GF-D8 (cell line): ENCODE data around the gene TLCD3B.

Experiments used
- DNase-seq: peaks from one replicate; lab custom pipeline; 2025; lab: John Stamatoyannopoulos, UW

The TLCD3B gene

GRCh38 chr16:30004811-30005242, 26.2 kb downstream of the TLCD3B start:
- no peak for DNase-seq

- DNase-seq = no peak
Measured at GRCh38 chr16:30004424-30004776, 26.7 kb downstream of the TLCD3B start.

GRCh38 chr16:30003670-30004423, 27.2 kb downstream of the TLCD3B start:
- DNase-seq = no peak

GRCh38 chr16:30002614-30003346, 28.3 kb downstream of the TLCD3B start:
- no peak for DNase-seq

GRCh38 chr16:30000735-30001631, 30.1 kb downstream of the TLCD3B start:
- DNase-seq = no peak

GRCh38 chr16:29999605-30000004, 31.5 kb downstream of the TLCD3B start:
- no peak for DNase-seq

- no peak for DNase-seq
Measured at GRCh38 chr16:29996766-29997250, 34.3 kb downstream of the TLCD3B start.

GRCh38 chr16:29995911-29996765, 34.9 kb downstream of the TLCD3B start, which contains the start of gene INO80E:
Gene INO80E (plus strand): TSS chr16:29996241. CDS start chr16:29996311, 70 bp downstream.
- DNase-seq = peak; percentile 76

GRCh38 chr16:29995324-29995910, 35.7 kb downstream of the TLCD3B start, which contains the start of gene HIRIP3:
Gene HIRIP3 (minus strand): TSS chr16:29995617. CDS start chr16:29995605, 12 bp downstream.
- peak; percentile 72 for DNase-seq

GRCh38 chr16:29994600-29995323, 36.3 kb downstream of the TLCD3B start:
- DNase-seq = no peak

GRCh38 chr16:29993903-29994599, 37.0 kb downstream of the TLCD3B start:
- DNase-seq = no peak

- no peak for DNase-seq
Measured at GRCh38 chr16:29993191-29993902, 37.7 kb downstream of the TLCD3B start.

GRCh38 chr16:29992344-29992967, 38.6 kb downstream of the TLCD3B start:
- no peak for DNase-seq

GRCh38 chr16:29991571-29991904, 39.5 kb downstream of the TLCD3B start:
- no peak for DNase-seq

GRCh38 chr16:29990883-29991570, 40.0 kb downstream of the TLCD3B start:
- no peak for DNase-seq

- no peak for DNase-seq
Measured at GRCh38 chr16:29990034-29990433, 41.0 kb downstream of the TLCD3B start.

- DNase-seq = no peak
Measured at GRCh38 chr16:29989111-29989858, 41.8 kb downstream of the TLCD3B start.
